Large intestine (tissue), 12 donors: Measurements from ENCODE around the gene ARHGAP40. TPM values are rescaled to one million over a fixed set of nuclear protein-coding genes. Genes with fewer than 3 reads are reported as not detected.

Source experiments
- DNase-seq, 2 donors: peaks; one replicate each; pipeline versions ENCODE4 v3.0.0 to v3.0.0-alpha.2; 2013
- H3K27ac ChIP-seq: one replicate; pipeline ENCODE4 v1.5.1; 2013; ENCODE audit warnings: low read length
- H3K27me3 ChIP-seq: 2 replicates; pipeline ENCODE4 v1.6.1; 2013; ENCODE audit warnings: low read length; ENCODE audit not compliant: control insufficient read depth, insufficient read depth
- H3K36me3 ChIP-seq: 2 replicates; pipeline ENCODE4 v1.6.1; 2013; ENCODE audit warnings: low read length; ENCODE audit not compliant: control insufficient read depth, insufficient read depth
- H3K4me1 ChIP-seq: one replicate; pipeline ENCODE4 v1.6.1; 2013; ENCODE audit warnings: low read length; ENCODE audit not compliant: control insufficient read depth, insufficient read depth
- H3K4me3 ChIP-seq: one replicate; pipeline ENCODE4 v1.5.1; 2013; ENCODE audit warnings: low read length
- H3K9me3 ChIP-seq: one replicate; pipeline ENCODE4 v1.6.1; 2013; ENCODE audit warnings: mild to moderate bottlenecking, low read depth, low read length, moderate library complexity; ENCODE audit not compliant: control insufficient read depth
- WGBS: methylation state at CpG from one replicate; pipeline ENCODE4 v1.1.5; 2013; ENCODE audit warnings: low lambda C conversion rate; ENCODE audit not compliant: insufficient coverage; 5-methylcytosine and 5-hydroxymethylcytosine counted together
- long read RNA-seq, 11 donors: transcript quantifications; one replicate each; lab custom pipeline, GENCODE V29; 2026
- polyA plus RNA-seq: library from polyadenylated mRNA; unstranded; fragments of 120-200 nt; gene quantifications from one replicate; pipeline ENCODE4 v1.2.1, GENCODE V29; 2013

Gene ARHGAP40
- not detected for polyA plus RNA-seq
- long read RNA-seq, donor 1 = 0 reads
- long read RNA-seq, donor 2 = 0 reads
- long read RNA-seq, donor 3 = 0 reads
- long read RNA-seq, donor 4 = 0 reads
- long read RNA-seq, donor 5 = 0 reads
- long read RNA-seq, donor 6 = 0 reads
- long read RNA-seq, donor 7 = 0 reads
- long read RNA-seq, donor 8 = 0 reads
- long read RNA-seq, donor 9 = 0 reads
- long read RNA-seq, donor 10 = 0 reads
- long read RNA-seq, donor 11 = 0 reads

GRCh38 chr20:38601216-38602184 lies at the start of gene ARHGAP40:
TSS of gene ARHGAP40 (plus strand) at chr20:38601809.
- H3K27ac ChIP-seq = no peak within 1 kb of the TSS

GRCh38 chr20:38554986-38555385 lies 46.6 kb upstream of the ARHGAP40 start:
- Histone ChIP-seq H3K9me3 (no peaks in the 10 kb centered on the region), H3K4me1 (no peaks in the 10 kb centered on the region), H3K4me3 (no peak overlapping the region), H3K27me3 (no peaks in the 10 kb centered on the region), H3K36me3 (peaks cover 56% of the 10 kb centered on the region), H3K27ac (peak overlapping the region; percentile 31)
- DNase-seq = peak; percentile 58 to 78
- 86% methylated on average over 1 of the region's 2 CpGs for WGBS

More at GRCh38 chr20:38601216-38602184, at the start of gene ARHGAP40:
- Histone ChIP-seq H3K4me1 (no peaks in the 10 kb centered on the region), H3K27me3 (peaks cover 64% of the 10 kb centered on the region), H3K4me3 (no peak within 1 kb of the TSS), H3K9me3 (peaks cover 5% of the 10 kb centered on the region), H3K36me3 (no peaks in the 10 kb centered on the region)
- peak in 1 of 2 donors; percentile 17 for DNase-seq
- WGBS = 0% methylated on average over 1 of the region's 42 CpGs

GRCh38 chr20:38555395-38555794 lies 46.2 kb upstream of the ARHGAP40 start:
- Histone ChIP-seq H3K27me3 (no peaks in the 10 kb centered on the region), H3K36me3 (peaks cover 57% of the 10 kb centered on the region), H3K27ac (no peak overlapping the region), H3K9me3 (no peaks in the 10 kb centered on the region), H3K4me3 (no peak overlapping the region), H3K4me1 (no peaks in the 10 kb centered on the region)
- DNase-seq = no peak

GRCh38 chr20:38557174-38557573 lies 44.4 kb upstream of the ARHGAP40 start:
- H3K9me3 ChIP-seq = no peaks in the 10 kb centered on the region
- no peaks in the 10 kb centered on the region for H3K27me3 ChIP-seq
- no peak for DNase-seq
- WGBS = no CpG with 5 or more reads among the region's 2 CpGs
- no peaks in the 10 kb centered on the region for H3K4me1 ChIP-seq
- H3K36me3 ChIP-seq = peaks cover 51% of the 10 kb centered on the region
- H3K4me3 ChIP-seq = no peak overlapping the region
- no peak overlapping the region for H3K27ac ChIP-seq

- Histone ChIP-seq H3K9me3 (no peaks in the 10 kb centered on the region), H3K4me3 (no peak overlapping the region), H3K27ac (no peak overlapping the region), H3K27me3 (no peaks in the 10 kb centered on the region), H3K4me1 (no peaks in the 10 kb centered on the region), H3K36me3 (peaks cover 44% of the 10 kb centered on the region)
- WGBS = 100% methylated on average over 1 of the region's 3 CpGs
- DNase-seq = peak in 1 of 2 donors; percentile 32
Observed at GRCh38 chr20:38558596-38559360, 42.8 kb upstream of the ARHGAP40 start.

- Histone ChIP-seq H3K36me3 (peaks cover 45% of the 10 kb centered on the region), H3K9me3 (peaks cover 2% of the 10 kb centered on the region), H3K27ac (no peak overlapping the region), H3K4me3 (no peak overlapping the region), H3K27me3 (no peaks in the 10 kb centered on the region), H3K4me1 (no peaks in the 10 kb centered on the region)
- DNase-seq = no peak
- WGBS = 100% methylated on average over 3 of the region's 3 CpGs
Observed at GRCh38 chr20:38559764-38560163, 41.8 kb upstream of the ARHGAP40 start.

GRCh38 chr20:38563802-38564431 lies 37.7 kb upstream of the ARHGAP40 start:
- WGBS = 100% methylated on average over 3 of the region's 6 CpGs
- Histone ChIP-seq H3K9me3 (peaks cover 3% of the 10 kb centered on the region), H3K27me3 (no peaks in the 10 kb centered on the region), H3K4me1 (no peaks in the 10 kb centered on the region), H3K36me3 (peaks cover 48% of the 10 kb centered on the region), H3K4me3 (no peak overlapping the region), H3K27ac (no peak overlapping the region)
- DNase-seq = no peak

GRCh38 chr20:38564680-38565079 lies 36.9 kb upstream of the ARHGAP40 start:
- DNase-seq = no peak
- no peak overlapping the region for H3K4me3 ChIP-seq
- H3K27me3 ChIP-seq = no peaks in the 10 kb centered on the region
- no peak overlapping the region for H3K27ac ChIP-seq
- WGBS = 100% methylated on average over 1 of the region's 1 CpG
- H3K36me3 ChIP-seq = peaks cover 49% of the 10 kb centered on the region
- no peaks in the 10 kb centered on the region for H3K4me1 ChIP-seq
- peaks cover 3% of the 10 kb centered on the region for H3K9me3 ChIP-seq

- DNase-seq = peak; percentile 26 to 59
- Histone ChIP-seq H3K4me3 (no peak overlapping the region), H3K9me3 (peaks cover 3% of the 10 kb centered on the region), H3K36me3 (peaks cover 52% of the 10 kb centered on the region), H3K27me3 (no peaks in the 10 kb centered on the region), H3K4me1 (no peaks in the 10 kb centered on the region), H3K27ac (no peak overlapping the region)
- 50% methylated on average over 1 of the region's 6 CpGs for WGBS
Observed at GRCh38 chr20:38566036-38566598, 35.5 kb upstream of the ARHGAP40 start.
